Right cardiac atrium (tissue), 5 donors: ENCODE measurements around the gene VPS11. TPM values are rescaled to one million over a fixed set of nuclear protein-coding genes. Genes with fewer than 3 reads are reported as not detected.

Experiments used
- ATAC-seq, 2 donors: fragments of 200-7000 bp; cut with Tn5 transposase; one replicate each; pipeline versions ENCODE4 v1.8.0 to v1.9.1; 2020; ENCODE audit warnings: moderate library complexity in 2 of 2, mild to moderate bottlenecking in 1 of 2
- DNase-seq, 3 donors: peaks; one replicate each; pipeline ENCODE4 v3.0.0-alpha.2; 2020
- H3K27ac ChIP-seq: one replicate; pipeline ENCODE4 v1.5.1; 2013; ENCODE audit warnings: mild to moderate bottlenecking, low read length, control low read depth, moderate library complexity
- H3K27me3 ChIP-seq: one replicate; pipeline ENCODE4 v1.6.1; 2013; ENCODE audit not compliant: control insufficient read depth, insufficient read depth
- H3K4me1 ChIP-seq: one replicate; pipeline ENCODE4 v1.6.1; 2013; ENCODE audit warnings: low read length; ENCODE audit not compliant: control insufficient read depth, insufficient read depth
- H3K4me3 ChIP-seq: one replicate; pipeline ENCODE4 v1.5.1; 2013; ENCODE audit warnings: low read length, control low read depth
- H3K9me3 ChIP-seq: one replicate; pipeline ENCODE4 v1.6.1; 2013; ENCODE audit warnings: low read length; ENCODE audit not compliant: control insufficient read depth
- WGBS: extraction: QIAGEN DNeasy Blood & Tissue Kit; methylation state at CpG from one replicate; pipeline ENCODE4 v1.1.7; 2013; 5-methylcytosine and 5-hydroxymethylcytosine counted together
- intact Hi-C, 4 donors: fragments of 100-400 bp; cut with DNase I; formaldehyde crosslinking; loops; one replicate each; pipeline versions ENCODE4 v1.11.0 to v1.14.0; 2022 to 2023
- microRNA-seq, 2 donors: library from miRNA; unstranded; fragments of <30 nt; microRNA quantifications; one replicate each; pipeline ENCODE4 v1.2.0, GENCODE V29; 2020 to 2021
- polyA plus RNA-seq: library from polyadenylated mRNA; stranded (reverse); fragments of 200-250 nt; gene quantifications from one replicate; pipeline ENCODE4 v1.2.3, GENCODE V29; 2013
- total RNA-seq, 4 donors: library from RNA; stranded (reverse); fragmentation: NEBNext Ultra II Directional; extraction: Animal tissue kit (Norgen Biotek cat#: 25700); gene quantifications; one replicate each; pipeline ENCODE4 v1.2.1, GENCODE V29; 2021
- donor health status: healthy with polysubstance abuse.
- donor health status: DM: no; HTN: yes; CAD: no.
- donor health status: DM: no; HTN: no; CAD: no.
- donor health status: DM: no; HTN: yes; CAD: no; lungs with severe emphysema.
- donor health status: DM: yes; HTN: yes; CAD: no.

Gene VPS11
- total and polyA plus RNA-seq, 5 donors: 20.4 to 23.7 (median 21.9) TPM

- H3K27me3 ChIP-seq: no peaks in the 10 kb centered on the region
- H3K4me1 ChIP-seq: no peaks in the 10 kb centered on the region
- ATAC-seq (no peak), DNase-seq (no peak)
- WGBS: 58% methylated on average over 3 of the region's 3 CpGs
- H3K4me3 ChIP-seq: no peak overlapping the region
- no peak overlapping the region for H3K27ac ChIP-seq
- intact Hi-C loops: no loop called here
- H3K9me3 ChIP-seq: no peaks in the 10 kb centered on the region
These were observed 63.0 kb downstream of the VPS11 start for GRCh38 chr11:119130662-119131061.

Small RNAs within 50 kb of the gene (microRNA-seq; reads per million reads assigned to microRNA genes)
- 0 to 0.54 reads per million in 2 donors for gene MIR3656

Other genes starting within 250 kb of the VPS11 start
- not detected for gene CXCR5, start 183.9 kb upstream of the VPS11 start, total RNA-seq
- gene CXCR5, start 183.9 kb upstream of the VPS11 start, polyA plus RNA-seq: 0.34 TPM
- 10 to 100 TPM; 44.0 to 76.7 (median 54.6) TPM for gene BCL9L, start 141.9 kb upstream of the VPS11 start, total RNA-seq
- gene BCL9L, start 141.9 kb upstream of the VPS11 start, polyA plus RNA-seq: 29.9 TPM
- gene UPK2, start 111.5 kb upstream of the VPS11 start, total RNA-seq: not detected
- not detected for gene UPK2, start 111.5 kb upstream of the VPS11 start, polyA plus RNA-seq
- not detected for gene FOXR1, start 96.1 kb upstream of the VPS11 start, total RNA-seq
- not detected for gene FOXR1, start 96.1 kb upstream of the VPS11 start, polyA plus RNA-seq
- 10 to 100 TPM; 12.2 to 18.4 (median 15.2) TPM for gene CENATAC, start 69.7 kb upstream of the VPS11 start, total RNA-seq
- 18.9 TPM for gene CENATAC, start 69.7 kb upstream of the VPS11 start, polyA plus RNA-seq
- gene RPS25, start 49.5 kb upstream of the VPS11 start, total RNA-seq: 100 to 1,000 TPM; 750 to 919 (median 877) TPM
- gene RPS25, start 49.5 kb upstream of the VPS11 start, polyA plus RNA-seq: 2,193 TPM
- gene TRAPPC4, start 49.1 kb upstream of the VPS11 start, total RNA-seq: 10 to 100 TPM; 32.2 to 44.6 (median 36.8) TPM
- gene TRAPPC4, start 49.1 kb upstream of the VPS11 start, polyA plus RNA-seq: 31.4 TPM
- 1 to 10 TPM; 7.5 to 8.6 (median 7.7) TPM for gene SLC37A4, start 36.9 kb upstream of the VPS11 start, total RNA-seq
- gene SLC37A4, start 36.9 kb upstream of the VPS11 start, polyA plus RNA-seq: 7.1 TPM
- 100 to 1,000 TPM in 2 of 4 donors, 10 to 100 TPM in 2; 58.8 to 127 (median 105) TPM for gene HYOU1, start 10.6 kb upstream of the VPS11 start, total RNA-seq
- gene HYOU1, start 10.6 kb upstream of the VPS11 start, polyA plus RNA-seq: 52.1 TPM
- gene HMBS, start 17.1 kb downstream of the VPS11 start, total RNA-seq: 10 to 100 TPM; 17.3 to 28.0 (median 22.2) TPM
- gene HMBS, start 17.1 kb downstream of the VPS11 start, polyA plus RNA-seq: 28.0 TPM
- 10 to 100 TPM; 15.2 to 24.7 (median 23.9) TPM for gene DPAGT1, start 34.0 kb downstream of the VPS11 start, total RNA-seq
- gene DPAGT1, start 34.0 kb downstream of the VPS11 start, polyA plus RNA-seq: 14.4 TPM
- 10 to 100 TPM in 3 of 4 donors, 1 to 10 TPM in 1; 9.1 to 11.9 (median 11.0) TPM for gene C2CD2L, start 39.5 kb downstream of the VPS11 start, total RNA-seq
- gene C2CD2L, start 39.5 kb downstream of the VPS11 start, polyA plus RNA-seq: 9.2 TPM
- gene HINFP, start 53.8 kb downstream of the VPS11 start, total RNA-seq: 10 to 100 TPM; 11.4 to 17.0 (median 15.4) TPM
- gene HINFP, start 53.8 kb downstream of the VPS11 start, polyA plus RNA-seq: 8.4 TPM
- gene ABCG4, start 81.2 kb downstream of the VPS11 start, total RNA-seq: 1 to 10 TPM in 3 of 4 donors, under 1 TPM in 1; 0.86 to 1.8 (median 1.5) TPM
- gene ABCG4, start 81.2 kb downstream of the VPS11 start, polyA plus RNA-seq: 1.4 TPM
- gene NLRX1, start 100.9 kb downstream of the VPS11 start, total RNA-seq: 10 to 100 TPM; 18.7 to 25.2 (median 22.7) TPM
- 12.8 TPM for gene NLRX1, start 100.9 kb downstream of the VPS11 start, polyA plus RNA-seq
- gene NHERF4, start 117.7 kb downstream of the VPS11 start, total RNA-seq: under 1 TPM in 3 of 4 donors, not detected in 1; 0.48 to 0.66 (median 0.56) TPM
- 0.11 TPM for gene NHERF4, start 117.7 kb downstream of the VPS11 start, polyA plus RNA-seq
- 10 to 100 TPM in 2 of 4 donors, 1 to 10 TPM in 2; 8.5 to 13.3 (median 10.3) TPM for gene CBL, start 138.5 kb downstream of the VPS11 start, total RNA-seq
- 3.3 TPM for gene CBL, start 138.5 kb downstream of the VPS11 start, polyA plus RNA-seq
- 100 to 1,000 TPM in 2 of 4 donors, 10 to 100 TPM in 2; 95.1 to 127 (median 104) TPM for gene MCAM, start 249.3 kb downstream of the VPS11 start, total RNA-seq
- gene MCAM, start 249.3 kb downstream of the VPS11 start, polyA plus RNA-seq: 97.2 TPM